ENCODE results near the gene LIMS3.
"Not testable (repeated sequence)": the region's sequence is repeated elsewhere in the genome, so short reads cannot be mapped to it uniquely, and the experiment has no call there.

Gene LIMS3

GRCh38 chr2:109947262-109947958, 48.9 kb downstream of the LIMS3 start:
- not testable (repeated sequence) for H3K4me3 Mint-ChIP-seq; H3K36me3 Mint-ChIP-seq (ENCODE audit: insufficient read depth); H3K9me3 Mint-ChIP-seq; DNase-seq (ENCODE audit: low spot score in 2 of 2); H3K27me3 Mint-ChIP-seq; ATAC-seq (replicated peaks; ENCODE audit: extremely low read depth, poor library complexity, severe bottlenecking); H3K4me1 Mint-ChIP-seq; H3K27ac Mint-ChIP-seq (ENCODE audit: low read depth)

GRCh38 chr2:109947959-109948520, 49.6 kb downstream of the LIMS3 start:
- not testable (repeated sequence) for H3K27ac Mint-ChIP-seq (ENCODE audit: low read depth); H3K36me3 Mint-ChIP-seq (ENCODE audit: insufficient read depth); H3K4me1 Mint-ChIP-seq; H3K27me3 Mint-ChIP-seq; H3K4me3 Mint-ChIP-seq; ATAC-seq (replicated peaks; ENCODE audit: extremely low read depth, poor library complexity, severe bottlenecking); H3K9me3 Mint-ChIP-seq
- peak in 1 of 2 donors; percentile 0 for DNase-seq (ENCODE audit: low spot score in 2 of 2)

- not testable (repeated sequence) for DNase-seq (ENCODE audit: low spot score in 2 of 2); H3K27me3 Mint-ChIP-seq; H3K9me3 Mint-ChIP-seq; ATAC-seq (replicated peaks; ENCODE audit: extremely low read depth, poor library complexity, severe bottlenecking); H3K4me3 Mint-ChIP-seq; H3K27ac Mint-ChIP-seq (ENCODE audit: low read depth); H3K36me3 Mint-ChIP-seq (ENCODE audit: insufficient read depth); H3K4me1 Mint-ChIP-seq
These were observed 51.8 kb downstream of the LIMS3 start for GRCh38 chr2:109950146-109950843.

GRCh38 chr2:109963942-109964341, 65.5 kb downstream of the LIMS3 start:
- not testable (repeated sequence) for H3K9me3 Mint-ChIP-seq; H3K4me3 Mint-ChIP-seq; H3K4me1 Mint-ChIP-seq; H3K36me3 Mint-ChIP-seq (ENCODE audit: insufficient read depth); ATAC-seq (replicated peaks; ENCODE audit: extremely low read depth, poor library complexity, severe bottlenecking); DNase-seq (ENCODE audit: low spot score in 2 of 2); H3K27me3 Mint-ChIP-seq; H3K27ac Mint-ChIP-seq (ENCODE audit: low read depth)

GRCh38 chr2:109965482-109965881, 67.0 kb downstream of the LIMS3 start:
- not testable (repeated sequence) for ATAC-seq (replicated peaks; ENCODE audit: extremely low read depth, poor library complexity, severe bottlenecking); H3K4me1 Mint-ChIP-seq; H3K9me3 Mint-ChIP-seq

GRCh38 chr2:109966107-109966736, 67.7 kb downstream of the LIMS3 start:
- H3K27ac Mint-ChIP-seq (ENCODE audit: low read depth); ATAC-seq (replicated peaks; ENCODE audit: extremely low read depth, poor library complexity, severe bottlenecking); H3K27me3 Mint-ChIP-seq; H3K4me3 Mint-ChIP-seq; H3K9me3 Mint-ChIP-seq; H3K36me3 Mint-ChIP-seq (ENCODE audit: insufficient read depth); DNase-seq (ENCODE audit: low spot score in 2 of 2); H3K4me1 Mint-ChIP-seq: not testable (repeated sequence)

More at GRCh38 chr2:109965482-109965881, 67.0 kb downstream of the LIMS3 start:
- not testable (repeated sequence) for H3K36me3 Mint-ChIP-seq (ENCODE audit: insufficient read depth); H3K27me3 Mint-ChIP-seq; H3K27ac Mint-ChIP-seq (ENCODE audit: low read depth); DNase-seq (ENCODE audit: low spot score in 2 of 2); H3K4me3 Mint-ChIP-seq

GRCh38 chr2:109966858-109967257, 68.4 kb downstream of the LIMS3 start:
- ATAC-seq (replicated peaks; ENCODE audit: extremely low read depth, poor library complexity, severe bottlenecking); H3K27ac Mint-ChIP-seq (ENCODE audit: low read depth); H3K27me3 Mint-ChIP-seq; DNase-seq (ENCODE audit: low spot score in 2 of 2); H3K9me3 Mint-ChIP-seq; H3K4me3 Mint-ChIP-seq; H3K4me1 Mint-ChIP-seq; H3K36me3 Mint-ChIP-seq (ENCODE audit: insufficient read depth): not testable (repeated sequence)

GRCh38 chr2:109969864-109970263, 71.4 kb downstream of the LIMS3 start:
- H3K27me3 Mint-ChIP-seq; H3K4me3 Mint-ChIP-seq; H3K9me3 Mint-ChIP-seq; H3K36me3 Mint-ChIP-seq (ENCODE audit: insufficient read depth); DNase-seq (ENCODE audit: low spot score in 2 of 2); H3K4me1 Mint-ChIP-seq; H3K27ac Mint-ChIP-seq (ENCODE audit: low read depth): not testable (repeated sequence)
- ATAC-seq (replicated peaks; ENCODE audit: extremely low read depth, poor library complexity, severe bottlenecking): peak; percentile 65

- H3K4me1 Mint-ChIP-seq; H3K36me3 Mint-ChIP-seq (ENCODE audit: insufficient read depth); H3K27ac Mint-ChIP-seq (ENCODE audit: low read depth); H3K27me3 Mint-ChIP-seq; H3K9me3 Mint-ChIP-seq; ATAC-seq (replicated peaks; ENCODE audit: extremely low read depth, poor library complexity, severe bottlenecking); H3K4me3 Mint-ChIP-seq; DNase-seq (ENCODE audit: low spot score in 2 of 2): not testable (repeated sequence)
These were observed 73.2 kb downstream of the LIMS3 start for GRCh38 chr2:109971710-109972109.

Measured in central memory CD8-positive, alpha-beta T cell (primary cell).